Activated CD4-positive, alpha-beta T cell treated with anti-CD3 and anti-CD28 coated beads, Interleukin-2, amount 50 U/mL, for 24 hours (primary cell): Measurements from ENCODE around the gene CEACAM3.

Experiments
- DNase-seq, 2 donors: peaks; one replicate each; pipeline ENCODE4 v3.0.0-alpha.2; 2020; ENCODE audit warnings: low read depth in 1 of 2, low spot score in 1 of 2

The CEACAM3 gene

DNA sequence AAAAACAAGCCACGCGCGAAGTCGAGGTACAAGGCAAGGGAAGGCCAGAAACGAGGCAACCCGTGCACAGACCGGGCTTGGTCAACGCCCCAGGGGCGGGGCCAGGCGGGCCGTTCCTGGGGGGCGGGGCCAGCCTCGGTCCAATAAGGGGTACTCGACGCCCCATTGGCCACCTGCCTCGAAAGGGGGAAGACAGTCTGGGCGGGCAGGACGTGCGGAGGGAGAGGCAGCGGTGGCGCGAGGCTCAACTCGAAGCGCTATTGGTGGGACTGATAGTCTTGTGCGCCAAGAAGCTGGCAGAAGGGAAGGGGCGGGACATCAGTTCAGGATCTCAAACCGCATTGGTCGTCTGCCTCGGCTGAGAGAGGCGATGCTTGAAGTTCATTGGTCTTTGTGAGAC is 48.2 kb downstream of the CEACAM3 start, which contains the start of gene LYPD4:
Gene LYPD4, minus strand, starts transcription at position 83 of the 400 bp plus-strand sequence. CDS start 5,398 bp downstream, outside the sequence.
- DNase-seq: no peak

GRCh38 chr19:41845001-41845050 is 48.4 kb downstream of the CEACAM3 start, which contains the start of gene DMRTC2:
DMRTC2 (plus strand) TSS chr19:41845042; CDS start chr19:41847429, 2,387 bp downstream.
- no peak for DNase-seq

DNA sequence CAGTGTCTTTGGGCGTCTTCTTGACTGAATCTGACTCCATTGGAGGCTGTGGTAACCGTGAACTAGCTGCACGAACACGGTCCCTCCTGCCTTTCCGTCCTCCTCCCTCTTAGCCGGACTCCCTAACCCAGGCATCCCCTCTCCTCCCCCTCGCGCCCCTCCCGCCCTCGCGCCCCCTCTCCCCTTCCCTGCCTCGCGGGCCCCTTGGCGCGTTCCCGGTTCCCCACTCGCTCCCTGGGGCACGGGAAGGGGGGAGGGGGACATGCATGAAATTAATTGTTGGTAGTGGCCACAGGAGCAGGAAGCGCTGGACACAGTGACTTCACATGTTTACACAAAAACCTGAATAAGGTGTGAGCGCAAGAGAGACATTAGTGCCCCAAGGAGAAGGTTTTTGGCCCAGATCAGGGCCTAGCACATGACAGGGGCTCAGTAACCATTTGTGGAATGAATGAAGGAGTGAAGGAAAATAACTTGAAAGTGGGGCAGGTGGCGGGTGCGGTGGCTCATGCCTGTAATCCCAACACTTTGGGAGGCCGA is 48.7 kb downstream of the CEACAM3 start:
- no peak for DNase-seq

DNA sequence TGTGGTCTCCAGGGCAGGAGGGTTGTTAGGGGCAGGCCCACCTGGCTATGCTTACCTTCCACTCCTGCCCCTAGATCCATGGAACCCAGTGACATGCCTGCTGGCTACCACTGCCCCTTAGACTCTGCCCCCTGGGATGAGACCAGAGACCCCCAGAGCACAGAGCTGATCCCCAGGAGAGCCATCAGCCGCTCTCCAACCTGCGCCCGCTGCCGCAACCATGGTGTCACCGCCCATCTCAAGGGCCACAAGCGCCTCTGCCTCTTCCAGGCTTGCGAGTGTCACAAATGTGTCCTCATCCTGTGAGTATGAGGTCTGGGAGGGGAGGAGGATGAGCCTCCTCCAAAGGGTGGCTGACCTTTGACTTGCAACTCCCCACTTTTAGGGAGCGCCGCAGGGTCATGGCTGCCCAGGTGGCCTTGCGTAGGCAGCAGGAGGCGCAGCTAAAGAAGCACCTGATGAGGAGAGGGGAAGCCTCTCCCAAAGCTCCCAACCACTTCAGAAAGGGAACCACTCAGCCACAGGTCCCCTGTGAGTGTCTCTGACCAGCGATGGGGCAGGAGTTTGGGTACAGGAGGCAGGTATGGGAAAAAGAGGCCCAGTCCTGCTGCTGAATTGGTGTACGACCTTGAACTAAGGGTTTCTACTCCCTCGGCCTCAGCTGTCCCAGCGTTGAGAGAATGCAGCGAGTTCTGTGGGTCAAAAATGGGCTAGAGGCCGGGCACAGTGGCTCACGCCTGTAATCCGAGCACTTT is 51.1 kb downstream of the CEACAM3 start:
- DNase-seq: no peak

DNA sequence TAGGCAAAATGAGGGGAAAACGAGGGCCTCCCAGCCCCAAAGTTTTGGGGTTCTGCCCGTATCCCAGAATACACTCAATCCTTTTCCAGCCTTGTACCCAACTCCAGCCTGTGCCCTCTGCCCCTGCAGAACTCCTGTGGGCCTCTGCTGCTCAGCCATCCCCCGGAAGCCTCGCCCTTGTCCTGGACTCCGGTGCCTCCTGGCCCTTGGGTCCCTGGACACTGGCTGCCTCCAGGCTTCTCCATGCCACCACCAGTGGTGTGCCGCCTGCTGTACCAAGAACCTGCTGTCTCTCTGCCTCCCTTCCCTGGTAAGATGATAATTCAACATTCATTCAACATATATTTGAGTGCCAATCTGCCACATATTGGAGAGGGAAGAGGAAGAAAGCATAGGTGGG is 52.3 kb downstream of the CEACAM3 start:
- no peak for DNase-seq

- no peak for DNase-seq
These were observed 52.7 kb downstream of the CEACAM3 start for GRCh38 chr19:41849067-41849466.

DNA sequence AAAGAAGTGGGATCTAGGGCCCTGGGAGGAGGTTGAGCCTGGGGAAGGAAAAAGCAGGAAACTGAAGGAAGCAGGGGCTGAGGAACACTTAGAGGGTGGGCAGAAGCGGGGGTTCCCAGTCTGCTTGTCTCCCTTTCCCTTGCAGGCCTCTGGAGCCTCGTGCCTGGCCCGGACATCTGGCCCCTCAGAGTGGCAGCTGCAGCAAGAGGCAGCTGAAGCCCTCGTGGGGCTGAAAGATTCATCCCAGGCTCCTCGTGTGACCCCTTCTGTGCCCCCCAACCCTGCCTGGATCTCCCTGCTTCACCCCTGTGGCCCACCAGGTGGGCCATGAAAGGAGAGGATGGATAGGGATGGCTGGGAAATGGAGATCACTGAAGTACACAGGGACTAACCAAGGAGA is 54.0 kb downstream of the CEACAM3 start:
- no peak for DNase-seq

- DNase-seq: no peak
These were observed 55.1 kb downstream of the CEACAM3 start for GRCh38 chr19:41851456-41851855.

DNA sequence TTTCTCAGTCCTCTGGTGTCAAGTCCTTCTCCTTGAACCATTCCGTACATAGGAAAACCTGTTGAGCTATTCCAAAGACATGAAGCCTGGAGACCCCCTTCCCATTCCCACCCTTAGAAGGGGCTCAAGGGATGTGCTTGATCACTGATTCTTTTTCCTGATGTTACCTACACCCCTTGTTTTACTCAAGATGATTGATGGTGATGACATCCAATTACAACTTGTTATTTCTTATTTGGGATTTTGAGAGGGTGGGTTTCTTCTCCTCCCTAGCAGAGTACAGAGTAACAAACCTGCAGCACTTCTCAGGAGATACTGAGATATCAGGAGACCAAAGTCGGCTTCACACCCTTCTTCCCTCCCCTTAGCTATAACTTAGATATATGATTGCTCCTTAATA is 57.0 kb downstream of the CEACAM3 start:
- no peak for DNase-seq

GRCh38 chr19:41853768-41854167 is 57.4 kb downstream of the CEACAM3 start:
- no peak for DNase-seq

GRCh38 chr19:41859213-41859617 is 62.8 kb downstream of the CEACAM3 start:
- DNase-seq: no peak

DNA sequence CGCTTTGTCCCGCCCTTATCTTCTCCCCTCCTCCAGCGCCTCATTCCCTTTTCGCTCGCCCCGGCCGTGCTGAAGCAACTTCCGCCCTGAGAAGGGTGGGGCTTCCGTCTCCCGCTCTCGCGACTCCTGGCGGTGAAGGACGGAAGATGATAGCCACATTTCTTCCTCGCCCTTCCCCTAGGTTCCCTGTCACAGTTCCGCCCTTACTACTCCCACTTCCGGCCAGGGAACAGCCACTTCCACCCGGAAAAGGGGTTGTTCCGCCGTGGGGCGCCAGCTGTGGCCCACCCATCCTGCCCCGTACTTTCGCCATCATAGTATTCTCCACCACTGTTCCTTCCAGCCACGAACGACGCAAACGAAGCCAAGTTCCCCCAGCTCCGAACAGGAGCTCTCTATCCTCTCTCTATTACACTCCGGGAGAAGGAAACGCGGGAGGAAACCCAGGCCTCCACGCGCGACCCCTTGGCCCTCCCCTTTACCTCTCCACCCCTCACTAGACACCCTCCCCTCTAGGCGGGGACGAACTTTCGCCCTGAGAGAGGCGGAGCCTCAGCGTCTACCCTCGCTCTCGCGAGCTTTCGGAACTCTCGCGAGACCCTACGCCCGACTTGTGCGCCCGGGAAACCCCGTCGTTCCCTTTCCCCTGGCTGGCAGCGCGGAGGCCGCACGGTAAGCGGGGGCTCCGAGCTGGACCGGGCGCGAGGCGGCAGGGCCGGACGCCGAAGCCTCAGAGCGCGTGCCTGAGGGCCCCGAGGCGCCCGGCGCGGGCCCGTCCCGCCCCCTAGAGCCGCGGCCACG is 63.4 kb downstream of the CEACAM3 start, which contains the start of gene RPS19:
Gene RPS19, plus strand, starts transcription at position 638 of the 801 bp plus-strand sequence. CDS start 520 bp downstream, outside the sequence.
- peak; percentile 97 to 99 for DNase-seq

DNA sequence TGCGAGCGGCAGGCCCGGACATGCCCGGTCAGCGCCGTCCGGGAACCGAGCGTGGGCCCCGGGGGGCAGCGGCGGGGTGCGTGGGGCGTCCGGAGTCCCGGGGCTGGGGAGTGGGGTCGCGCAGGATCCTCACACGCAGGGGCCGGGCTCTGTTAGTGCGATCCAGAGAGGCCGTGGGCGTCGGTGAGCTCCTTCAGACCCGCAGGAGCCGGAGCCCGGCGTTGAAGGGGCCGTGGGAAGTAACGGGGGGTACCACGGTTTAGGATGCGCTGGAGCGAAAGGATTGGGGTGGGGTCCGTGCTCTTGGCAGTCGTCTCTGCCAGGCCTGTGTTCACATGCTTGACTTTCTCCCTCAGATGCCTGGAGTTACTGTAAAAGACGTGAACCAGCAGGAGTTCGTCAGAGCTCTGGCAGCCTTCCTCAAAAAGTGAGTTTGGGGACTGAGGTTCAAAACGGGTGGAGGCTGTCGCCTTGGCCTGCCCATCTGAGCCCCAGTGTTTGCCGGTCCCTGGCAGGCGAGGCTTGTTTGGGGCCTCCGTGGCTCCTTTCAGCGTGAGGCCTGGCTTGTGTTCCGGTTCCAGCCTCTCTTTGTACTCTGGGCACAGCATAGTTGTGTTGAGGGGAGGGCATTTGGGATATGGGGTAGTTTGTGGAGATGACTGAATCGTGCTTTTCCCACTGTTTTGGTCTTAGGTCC is 64.2 kb downstream of the CEACAM3 start:
- DNase-seq: no peak
